ENCODE results near the gene SHROOM3. TPM values are rescaled to one million over a fixed set of nuclear protein-coding genes. Genes with fewer than 3 reads are reported as not detected.

Gene SHROOM3
- total RNA-seq, 4 donors from 2014 or later: 20.3 to 50.9 (median 34.9) TPM

- no peaks in the 10 kb centered on the region for H3K36me3 ChIP-seq
- H3K27ac ChIP-seq: no peak overlapping the region
- DNase-seq: no peak
- H3K4me3 ChIP-seq: no peak overlapping the region
- TF ChIP-seq CTCF (IDR thresholded peaks at IDR 0.05): no peak
- TF ChIP-seq POLR2A (IDR thresholded peaks at IDR 0.05): no peak
- intact Hi-C loops (cut with DNase I): loop anchor here (10.0 kb wide), 2 partner anchors 221 to 531 kb away; no protein-coding TSS in a partner anchor
- H3K27me3 ChIP-seq: no peaks in the 10 kb centered on the region
- H3K4me1 ChIP-seq: no peaks in the 10 kb centered on the region
- H3K9me3 ChIP-seq: no peaks in the 10 kb centered on the region
Observed at GRCh38 chr4:76514087-76514486, 79.1 kb downstream of the SHROOM3 start.

GRCh38 chr4:76515975-76516843, 81.2 kb downstream of the SHROOM3 start:
- DNase-seq: no peak
- 70 to 83% methylated on average over 2 of the region's 2 CpGs for WGBS, 2 donors
- Histone ChIP-seq H3K9me3 (no peaks in the 10 kb centered on the region), H3K27me3 (no peaks in the 10 kb centered on the region), H3K36me3 (no peaks in the 10 kb centered on the region), H3K4me3 (no peak overlapping the region), H3K4me1 (no peaks in the 10 kb centered on the region), H3K27ac (no peak overlapping the region)
- intact Hi-C loops (cut with DNase I): loop anchor here (10.0 kb wide), 2 partner anchors 219 to 529 kb away; no protein-coding TSS in a partner anchor
- no peak for TF ChIP-seq CTCF (IDR thresholded peaks at IDR 0.05)
- TF ChIP-seq POLR2A (IDR thresholded peaks at IDR 0.05): no peak

- H3K4me3 ChIP-seq: no peak overlapping the region
- no peaks in the 10 kb centered on the region for H3K27me3 ChIP-seq
- TF ChIP-seq POLR2A (IDR thresholded peaks at IDR 0.05) (no peak), CTCF (IDR thresholded peaks at IDR 0.05) (no peak)
- intact Hi-C loops (cut with DNase I): loop anchor here (10.0 kb wide), 2 partner anchors 217 to 527 kb away; no protein-coding TSS in a partner anchor
- no peak for DNase-seq
- no peak overlapping the region for H3K27ac ChIP-seq
- H3K4me1 ChIP-seq: no peaks in the 10 kb centered on the region
- no peaks in the 10 kb centered on the region for H3K9me3 ChIP-seq
- no peaks in the 10 kb centered on the region for H3K36me3 ChIP-seq
- 59 to 67% methylated on average over 1 of the region's 1 CpG for WGBS, 2 donors
Observed at GRCh38 chr4:76518241-76518640, 83.2 kb downstream of the SHROOM3 start.

- WGBS, 2 donors: 67 to 68% methylated on average over 6 of the region's 6 CpGs
- Histone ChIP-seq H3K27ac (no peak overlapping the region), H3K27me3 (no peaks in the 10 kb centered on the region), H3K36me3 (no peaks in the 10 kb centered on the region), H3K4me1 (no peaks in the 10 kb centered on the region), H3K4me3 (no peak overlapping the region), H3K9me3 (no peaks in the 10 kb centered on the region)
- no peak for DNase-seq
- no peak for TF ChIP-seq POLR2A (IDR thresholded peaks at IDR 0.05)
- TF ChIP-seq CTCF (IDR thresholded peaks at IDR 0.05): no peak
- intact Hi-C loops (cut with DNase I): no loop called here
Observed at GRCh38 chr4:76523593-76523992, 88.6 kb downstream of the SHROOM3 start.

GRCh38 chr4:76525751-76526150, 90.7 kb downstream of the SHROOM3 start:
- TF ChIP-seq POLR2A (IDR thresholded peaks at IDR 0.05) (no peak), CTCF (IDR thresholded peaks at IDR 0.05) (no peak)

More at GRCh38 chr4:76525751-76526150, 90.7 kb downstream of the SHROOM3 start:
- H3K4me1 ChIP-seq: no peaks in the 10 kb centered on the region
- H3K27ac ChIP-seq: no peak overlapping the region
- H3K36me3 ChIP-seq: no peaks in the 10 kb centered on the region
- H3K9me3 ChIP-seq: no peaks in the 10 kb centered on the region
- DNase-seq: no peak
- intact Hi-C loops (cut with DNase I): no loop called here
- no peak overlapping the region for H3K4me3 ChIP-seq
- 80 to 89% methylated on average over 2 to 4 of the region's 4 CpGs for WGBS, 2 donors
- H3K27me3 ChIP-seq: no peaks in the 10 kb centered on the region
